GM19397 (cell line): ENCODE results near the gene WNT11.

Experiments used
- ATAC-seq: cut with Tn5 transposase; IDR thresholded peaks from one replicate; pipeline ENCODE4 v1.9.1; 2021; ENCODE audit warnings: mild to moderate bottlenecking, moderate library complexity; ENCODE audit not compliant: unreplicated experiment

Gene WNT11

GRCh38 chr11:76206327-76207081, at the start of gene WNT11:
WNT11 (minus strand) TSS chr11:76206502; CDS start chr11:76206407, 95 bp downstream.
- no peak for ATAC-seq

GRCh38 chr11:76253416-76253815, 47.1 kb upstream of the WNT11 start:
- ATAC-seq: no peak

- ATAC-seq: no peak
Measured at GRCh38 chr11:76252631-76253070, 46.3 kb upstream of the WNT11 start.

DNA sequence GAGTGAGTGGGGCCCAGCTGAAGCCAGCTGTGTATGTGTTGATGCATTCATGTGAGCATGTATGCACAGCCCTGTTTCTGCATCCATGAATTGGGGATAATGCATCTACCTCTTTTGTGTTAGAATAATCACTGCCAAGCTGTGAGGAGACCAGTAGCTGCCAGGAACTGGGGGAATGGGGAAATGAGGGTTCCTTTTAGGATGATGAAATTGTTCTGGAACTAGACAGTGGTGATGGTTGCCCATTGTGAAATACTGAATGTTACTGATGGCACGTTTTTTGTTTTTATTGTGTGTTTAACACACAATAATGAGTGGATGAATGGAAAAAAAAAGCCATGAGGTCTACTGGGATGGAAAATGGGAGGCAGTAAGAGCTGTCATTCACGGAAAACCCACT, 45.3 kb upstream of the WNT11 start:
- no peak for ATAC-seq

- no peak for ATAC-seq
Measured at GRCh38 chr11:76251226-76251575, 44.9 kb upstream of the WNT11 start.

DNA sequence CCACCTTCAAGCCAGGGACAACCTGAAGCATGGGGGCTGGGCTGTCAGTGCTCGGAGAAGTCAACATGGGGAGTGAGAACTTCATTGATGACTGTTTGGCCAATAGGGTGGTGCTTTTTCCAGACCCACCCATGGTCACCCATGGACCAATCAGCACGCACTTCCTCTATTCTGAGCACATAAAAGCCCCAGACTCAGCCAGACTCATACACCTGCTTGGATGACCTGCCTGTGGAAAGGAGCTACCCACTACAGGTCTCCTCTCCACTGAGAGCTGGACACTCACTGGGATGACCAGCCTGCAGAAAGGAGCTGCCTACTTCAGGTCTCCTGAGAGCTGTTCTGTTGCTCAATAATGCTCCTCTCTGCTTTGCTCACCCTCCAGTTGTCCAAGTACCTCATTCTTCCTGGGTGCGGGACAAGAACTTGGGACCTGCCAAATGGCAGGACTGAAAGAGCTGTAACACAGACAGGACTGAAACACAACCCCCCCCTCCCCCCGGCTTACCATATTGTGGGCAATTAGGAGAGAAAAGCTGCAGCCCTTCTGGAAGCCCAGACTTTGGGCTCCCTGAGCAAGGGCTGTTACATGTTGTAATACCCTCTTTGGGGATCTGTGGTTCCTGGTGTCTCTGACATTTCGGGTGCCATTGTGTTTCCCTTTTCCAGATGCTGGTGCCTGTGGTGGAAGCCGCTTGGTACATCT, 44.4 kb upstream of the WNT11 start:
- ATAC-seq: no peak

GRCh38 chr11:76249195-76249741, 43.0 kb upstream of the WNT11 start:
- no peak for ATAC-seq

GRCh38 chr11:76248210-76248609, 41.9 kb upstream of the WNT11 start:
- no peak for ATAC-seq

- no peak for ATAC-seq
Measured at GRCh38 chr11:76247091-76247490, 40.8 kb upstream of the WNT11 start.

DNA sequence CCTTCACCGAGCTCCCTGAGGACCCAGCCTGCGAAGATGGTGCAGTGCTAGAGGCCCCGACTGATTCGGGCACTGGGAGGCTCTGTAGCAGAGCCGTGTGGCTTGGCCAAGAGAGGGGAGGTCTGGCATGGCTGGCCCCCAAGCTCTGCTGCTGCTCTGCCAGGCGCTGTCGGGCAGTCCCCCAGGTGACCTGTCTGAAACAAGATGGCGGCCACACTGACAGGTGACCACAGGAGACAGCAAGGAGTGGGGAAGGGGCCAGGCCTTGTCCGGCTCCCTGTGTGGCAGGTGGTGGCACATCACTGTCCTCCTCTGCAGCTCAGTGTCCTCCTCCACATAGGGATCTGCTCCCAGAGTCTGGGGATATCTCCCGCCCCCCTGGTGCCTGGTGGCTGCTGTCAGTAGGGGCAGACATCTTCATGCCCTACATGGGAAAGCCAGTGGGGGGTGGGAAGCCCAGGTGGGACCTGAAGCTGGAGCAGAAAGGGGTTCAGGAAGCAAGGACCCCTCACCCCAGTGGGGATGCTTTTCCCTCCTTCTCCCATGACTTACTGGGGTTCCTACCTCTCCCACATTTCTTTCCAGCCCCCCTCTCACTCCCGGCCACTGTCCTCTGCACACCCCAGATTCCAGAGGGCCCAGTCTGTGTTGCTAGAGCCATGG, 40.1 kb upstream of the WNT11 start:
- ATAC-seq: no peak

DNA sequence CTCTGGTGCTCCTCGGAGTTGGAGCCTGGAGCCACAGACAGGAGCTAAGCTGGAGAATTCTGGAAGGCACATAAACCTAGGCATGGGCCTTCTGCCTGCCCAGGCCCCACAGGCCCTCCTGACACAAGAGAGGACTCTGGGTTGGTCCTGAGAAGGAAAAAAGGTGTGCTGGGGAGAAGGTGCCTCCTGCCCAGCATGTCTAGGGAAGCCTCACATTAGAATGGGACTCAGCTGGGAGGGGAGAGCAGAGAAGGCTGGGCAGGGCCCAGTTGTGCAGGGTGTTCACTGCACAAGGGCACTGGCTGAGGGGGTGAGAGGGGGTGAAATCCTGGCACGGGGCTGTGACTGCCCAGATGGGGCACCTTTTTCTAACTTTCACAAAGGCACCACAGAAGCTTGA, 39.4 kb upstream of the WNT11 start:
- ATAC-seq: no peak

DNA sequence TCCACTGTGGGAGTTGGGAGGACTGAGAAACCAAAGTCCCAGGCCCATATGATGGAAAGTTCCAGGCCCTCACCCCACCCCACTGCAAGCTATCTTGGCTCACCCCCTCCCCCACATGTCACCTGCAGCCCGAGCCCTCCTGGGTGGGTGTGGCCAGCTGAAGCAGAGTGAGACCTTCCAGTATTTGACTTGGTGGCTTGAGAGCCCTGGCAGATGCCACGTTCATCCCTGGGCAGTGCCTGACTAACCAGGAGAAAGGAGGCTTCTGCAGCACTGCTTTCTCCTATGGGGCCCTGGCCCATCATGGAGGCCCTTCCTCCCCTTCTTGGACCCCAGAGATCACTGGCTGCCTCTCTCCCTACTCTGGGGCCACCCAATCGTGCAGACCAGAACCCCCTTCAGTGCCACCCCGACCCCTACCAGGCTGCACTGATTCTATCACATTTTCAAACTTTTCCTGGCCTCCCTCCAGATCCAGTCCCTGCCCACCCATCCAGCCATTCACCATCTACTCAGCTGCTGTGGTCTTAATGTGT, 38.1 kb upstream of the WNT11 start:
- ATAC-seq: no peak

DNA sequence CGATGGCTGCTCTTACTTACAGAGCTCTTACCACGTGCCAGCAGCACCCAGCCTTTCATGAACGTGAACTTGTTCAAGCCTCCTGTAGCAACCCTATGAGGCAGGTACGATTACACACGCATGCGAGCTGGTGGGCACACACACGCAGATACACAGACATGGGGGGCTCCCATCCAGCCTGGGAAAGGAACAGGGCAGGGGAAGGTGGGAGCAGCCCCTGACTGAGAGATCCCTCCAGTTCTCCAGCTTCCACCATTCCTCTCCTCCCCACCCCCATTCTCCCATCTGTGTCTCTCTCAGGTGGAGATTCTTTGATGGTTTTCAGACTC, 37.6 kb upstream of the WNT11 start:
- no peak for ATAC-seq

DNA sequence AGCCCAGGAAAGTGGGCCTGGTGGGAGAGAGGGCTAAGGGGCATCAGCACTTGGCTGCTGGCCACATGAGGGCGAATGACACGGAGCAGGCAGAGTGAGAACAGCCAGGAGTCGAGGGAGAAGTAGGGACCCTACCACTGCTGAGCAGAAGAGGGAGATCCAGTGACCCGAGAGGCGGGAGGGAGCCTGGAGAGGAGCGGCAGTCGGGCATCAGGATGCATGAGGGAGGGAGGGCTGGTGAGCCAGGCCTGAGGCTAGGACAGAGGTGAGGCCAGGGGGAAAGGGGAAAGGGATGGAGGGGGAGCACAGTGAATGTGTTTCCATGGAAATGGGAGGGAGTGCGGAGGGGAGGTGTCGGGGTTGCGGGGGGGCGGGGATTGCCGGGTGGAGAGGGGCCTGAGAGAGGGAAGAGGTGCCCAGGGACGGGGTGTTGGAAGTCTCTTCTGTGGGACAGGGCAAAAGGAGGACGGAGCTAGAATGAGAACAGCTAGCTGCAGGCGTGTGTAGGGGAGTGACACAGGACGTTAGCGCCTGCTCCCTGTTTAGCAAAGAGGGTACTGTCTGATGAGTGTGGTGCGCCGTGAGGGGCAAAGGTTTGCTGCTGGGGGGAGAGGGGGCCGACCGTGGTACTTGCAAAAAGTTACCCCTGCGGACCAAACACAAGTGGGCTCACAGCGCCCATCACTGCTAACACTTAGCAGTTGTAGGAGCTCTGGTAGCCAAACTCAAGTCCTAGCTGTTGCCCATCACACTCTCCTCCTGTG, 37.1 kb upstream of the WNT11 start:
- ATAC-seq: no peak

- ATAC-seq: no peak
Measured at GRCh38 chr11:76242004-76242779, 35.9 kb upstream of the WNT11 start.

GRCh38 chr11:76241243-76242000, 35.1 kb upstream of the WNT11 start:
- ATAC-seq: no peak

DNA sequence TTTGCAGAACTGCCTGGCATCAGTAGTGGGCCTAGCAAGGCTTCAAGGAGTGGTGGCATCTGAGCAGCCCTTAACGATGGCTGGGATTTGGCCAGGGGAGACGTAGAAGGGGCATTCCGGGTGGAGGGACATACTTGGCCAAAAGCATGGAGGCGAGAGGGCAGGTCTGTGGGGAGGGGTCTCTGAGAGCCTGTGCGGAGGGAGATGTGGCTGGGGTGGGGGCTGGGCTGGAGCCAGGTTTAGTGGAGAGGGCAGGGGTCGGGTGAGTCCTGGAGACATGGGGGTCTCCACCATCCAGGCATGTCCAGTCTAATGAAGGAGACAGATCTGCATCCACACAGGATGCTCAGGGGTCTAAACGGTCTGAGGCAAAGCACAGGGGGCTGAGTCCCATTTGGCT, 34.4 kb upstream of the WNT11 start:
- ATAC-seq: no peak

- ATAC-seq: no peak
Measured at GRCh38 chr11:76240161-76240540, 33.8 kb upstream of the WNT11 start.

DNA sequence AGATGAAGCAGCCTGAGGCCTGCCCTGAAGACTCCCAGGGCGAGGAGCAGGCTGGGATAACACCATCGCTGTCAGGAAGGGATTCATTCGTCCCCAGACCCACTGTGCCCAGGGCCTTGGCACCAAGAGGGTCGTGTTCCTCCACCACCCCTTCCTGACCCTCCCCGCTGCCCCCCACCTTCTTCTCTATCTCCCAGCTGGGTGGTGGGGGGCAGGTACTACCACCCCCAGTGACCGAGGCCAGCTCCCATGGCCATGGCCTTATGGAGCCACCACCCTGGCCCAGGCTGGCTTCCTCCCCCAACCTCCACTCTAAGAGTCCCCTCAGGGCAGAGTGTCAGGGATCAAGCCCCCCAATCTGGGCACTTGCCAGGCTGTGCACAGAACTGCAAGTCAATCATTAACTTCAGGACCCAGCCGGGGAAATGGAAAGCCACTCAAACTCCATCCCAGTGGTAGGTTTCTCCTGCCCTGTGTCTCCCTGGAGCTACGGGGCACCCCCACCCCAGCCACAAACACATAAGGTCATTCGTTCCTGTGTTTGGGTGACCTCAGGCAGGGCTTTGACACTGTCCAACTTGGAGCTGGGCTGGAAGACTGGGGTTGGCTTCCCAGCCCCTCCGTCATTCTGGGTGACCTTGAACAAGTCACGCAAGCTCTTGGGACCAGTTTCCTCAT, 33.3 kb upstream of the WNT11 start:
- no peak for ATAC-seq
